LNCaP clone FGC (cell line): ENCODE data around the gene NELL1.

ENCODE experiments used
- DNase-seq: peaks from one replicate; pipeline ENCODE4 v3.0.0-alpha.2; 2011; ENCODE audit warnings: low read depth
- H3K4me3 ChIP-seq: 2 replicates; pipeline ENCODE4 v1.5.1; 2011; ENCODE audit warnings: mild to moderate bottlenecking, low read depth, low read length, control low read depth
- TF ChIP-seq, protein P1 (sequence below): IDR thresholded peaks from 2 replicates; pipeline ENCODE4 v1.5.1; 2012; ENCODE audit warnings: mild to moderate bottlenecking; ENCODE audit not compliant: control insufficient read depth, insufficient read depth; ENCODE audit errors: extremely low read depth

NELL1 gene

DNA sequence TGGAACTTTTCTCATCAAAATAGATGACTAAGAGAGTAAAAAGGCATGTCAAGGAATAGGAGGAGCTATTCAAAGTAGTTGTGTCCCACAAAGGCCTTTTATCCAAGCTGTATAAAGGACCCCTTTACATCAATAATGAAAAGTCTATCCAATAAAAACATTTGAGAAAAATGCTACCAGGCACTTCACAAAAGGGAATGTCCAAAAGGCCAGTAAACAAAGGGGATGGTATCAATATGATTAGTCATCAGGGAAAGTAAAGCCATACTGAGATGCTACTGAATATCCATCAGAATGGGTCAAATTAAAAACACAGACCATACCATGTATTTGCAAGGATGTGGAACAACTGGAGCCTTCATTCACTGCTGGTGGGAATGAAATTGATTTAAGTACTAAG is 224.9 kb downstream of the NELL1 start:
- no peak overlapping the region for H3K4me3 ChIP-seq
- no peak for DNase-seq
- TF ChIP-seq, protein P1, sequence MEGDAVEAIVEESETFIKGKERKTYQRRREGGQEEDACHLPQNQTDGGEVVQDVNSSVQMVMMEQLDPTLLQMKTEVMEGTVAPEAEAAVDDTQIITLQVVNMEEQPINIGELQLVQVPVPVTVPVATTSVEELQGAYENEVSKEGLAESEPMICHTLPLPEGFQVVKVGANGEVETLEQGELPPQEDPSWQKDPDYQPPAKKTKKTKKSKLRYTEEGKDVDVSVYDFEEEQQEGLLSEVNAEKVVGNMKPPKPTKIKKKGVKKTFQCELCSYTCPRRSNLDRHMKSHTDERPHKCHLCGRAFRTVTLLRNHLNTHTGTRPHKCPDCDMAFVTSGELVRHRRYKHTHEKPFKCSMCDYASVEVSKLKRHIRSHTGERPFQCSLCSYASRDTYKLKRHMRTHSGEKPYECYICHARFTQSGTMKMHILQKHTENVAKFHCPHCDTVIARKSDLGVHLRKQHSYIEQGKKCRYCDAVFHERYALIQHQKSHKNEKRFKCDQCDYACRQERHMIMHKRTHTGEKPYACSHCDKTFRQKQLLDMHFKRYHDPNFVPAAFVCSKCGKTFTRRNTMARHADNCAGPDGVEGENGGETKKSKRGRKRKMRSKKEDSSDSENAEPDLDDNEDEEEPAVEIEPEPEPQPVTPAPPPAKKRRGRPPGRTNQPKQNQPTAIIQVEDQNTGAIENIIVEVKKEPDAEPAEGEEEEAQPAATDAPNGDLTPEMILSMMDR = no peak

DNA sequence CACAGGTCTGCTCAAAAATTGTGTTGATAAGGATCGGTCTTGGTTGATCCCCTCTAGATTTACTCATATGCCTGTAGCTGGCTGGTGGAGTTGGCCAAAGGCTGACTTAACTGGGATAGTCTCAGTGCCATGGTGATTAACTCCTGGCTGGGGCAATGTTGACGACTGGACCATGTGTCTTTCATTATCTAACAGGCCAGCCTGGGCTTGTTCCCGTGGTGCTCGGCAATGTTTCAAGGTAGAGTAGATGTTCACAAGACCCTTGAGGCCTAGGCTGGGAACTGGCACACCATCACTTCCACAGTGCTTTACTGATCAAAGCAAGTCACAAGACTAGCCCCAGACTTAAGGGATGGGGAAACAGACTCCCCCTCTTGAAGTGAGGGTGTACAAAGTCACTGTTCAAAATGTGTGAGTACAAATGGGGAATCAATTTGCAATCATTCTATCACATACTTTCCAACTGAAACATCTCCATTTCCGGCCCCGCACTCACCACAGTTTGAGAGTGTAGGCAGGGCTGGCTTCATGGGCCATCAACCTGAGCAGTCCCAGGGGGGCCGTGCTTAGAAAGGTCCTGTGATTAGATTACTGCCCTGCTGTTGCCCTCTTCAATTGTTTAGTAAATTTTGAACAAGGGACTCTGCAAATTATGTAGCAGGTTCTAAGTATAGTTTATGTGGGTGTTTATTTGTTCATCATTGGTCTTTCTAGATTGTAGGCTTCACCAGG is 240.8 kb downstream of the NELL1 start:
- DNase-seq = no peak
- no peak overlapping the region for H3K4me3 ChIP-seq
- TF ChIP-seq, protein P1 = no peak

DNA sequence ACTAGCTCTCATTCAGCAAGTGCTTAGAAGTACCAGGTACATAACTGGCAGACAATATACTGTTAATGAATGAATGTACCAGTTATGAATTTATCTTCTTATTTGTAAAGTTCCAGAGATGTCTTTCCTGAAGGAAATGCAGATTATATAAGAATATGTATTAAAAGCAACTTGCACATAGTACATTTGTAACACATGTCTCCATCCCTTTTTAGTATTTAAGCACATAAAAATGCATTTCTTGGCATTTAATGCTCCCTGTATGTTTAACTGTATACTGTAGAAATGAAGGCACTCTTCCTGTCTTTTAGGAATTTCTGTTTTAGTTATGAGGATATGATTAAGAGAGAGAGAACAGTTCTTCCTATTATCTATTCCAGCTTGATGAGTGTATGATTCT is 241.3 kb downstream of the NELL1 start:
- no peak overlapping the region for H3K4me3 ChIP-seq
- TF ChIP-seq, protein P1 = no peak
- no peak for DNase-seq

DNA sequence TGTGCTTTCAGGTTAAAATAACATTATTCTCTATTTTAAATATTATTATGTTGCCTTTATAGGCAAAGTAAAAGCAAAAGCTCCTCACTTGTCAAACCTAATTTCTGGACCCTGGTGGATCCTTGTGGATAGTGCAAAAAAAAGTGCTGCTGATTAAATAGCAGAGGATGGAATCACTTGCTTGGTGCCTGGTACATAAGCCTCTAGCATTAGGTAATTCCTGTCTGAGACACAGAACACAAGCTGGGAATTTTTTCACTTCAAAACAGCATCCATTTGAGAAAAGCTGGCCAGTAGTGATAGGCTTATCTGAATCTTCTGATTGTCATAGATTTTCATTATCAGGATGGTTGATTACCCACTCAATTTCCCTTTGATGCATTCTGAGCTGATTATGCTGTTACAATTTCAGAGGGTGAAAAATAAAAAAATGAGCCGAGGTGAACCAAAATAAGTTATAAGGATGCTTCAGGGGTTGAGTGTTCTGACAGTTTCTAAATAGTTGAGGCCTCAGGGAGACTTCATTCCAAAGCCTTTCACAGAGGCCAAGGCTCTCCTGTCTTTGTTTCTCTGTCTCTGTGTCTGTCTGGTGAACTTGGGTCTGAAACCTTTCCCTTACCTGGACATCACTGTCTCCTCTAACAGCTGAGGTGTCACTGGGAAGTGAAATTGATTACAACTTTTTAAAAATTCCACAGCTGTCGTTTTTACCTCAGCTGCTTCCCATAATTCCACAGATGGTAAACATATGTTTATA is 242.9 kb downstream of the NELL1 start:
- TF ChIP-seq, protein P1 = no peak
- no peak overlapping the region for H3K4me3 ChIP-seq
- DNase-seq = no peak

DNA sequence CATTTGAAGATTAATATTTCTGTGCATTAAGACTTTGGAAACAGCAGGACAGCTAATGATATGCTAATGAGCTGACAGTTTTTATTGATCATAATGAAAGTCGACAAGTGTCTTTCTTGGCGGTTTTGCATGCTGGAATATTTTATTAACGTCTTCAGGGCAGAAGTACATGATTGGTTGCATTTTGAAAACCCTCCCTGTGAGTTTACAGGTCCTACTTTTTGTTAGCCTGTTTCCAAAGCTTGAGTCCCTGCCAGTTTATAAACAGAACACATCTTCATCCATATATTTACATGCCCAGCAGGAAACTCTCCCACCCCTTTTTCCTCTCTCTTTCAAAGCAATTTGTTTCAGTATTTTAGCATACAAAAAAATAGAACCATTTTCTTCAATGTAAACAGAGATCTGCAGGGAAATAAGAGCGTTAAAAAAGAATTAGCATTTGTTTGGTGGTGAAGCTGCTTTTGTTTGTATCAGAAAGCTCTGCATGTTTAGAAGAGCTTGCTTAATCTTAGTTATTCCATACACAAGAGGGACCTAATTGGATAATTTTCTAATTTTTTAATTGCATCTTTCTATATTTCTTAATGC is 243.6 kb downstream of the NELL1 start:
- DNase-seq = no peak
- TF ChIP-seq, protein P1 = no peak
- H3K4me3 ChIP-seq = no peak overlapping the region

DNA sequence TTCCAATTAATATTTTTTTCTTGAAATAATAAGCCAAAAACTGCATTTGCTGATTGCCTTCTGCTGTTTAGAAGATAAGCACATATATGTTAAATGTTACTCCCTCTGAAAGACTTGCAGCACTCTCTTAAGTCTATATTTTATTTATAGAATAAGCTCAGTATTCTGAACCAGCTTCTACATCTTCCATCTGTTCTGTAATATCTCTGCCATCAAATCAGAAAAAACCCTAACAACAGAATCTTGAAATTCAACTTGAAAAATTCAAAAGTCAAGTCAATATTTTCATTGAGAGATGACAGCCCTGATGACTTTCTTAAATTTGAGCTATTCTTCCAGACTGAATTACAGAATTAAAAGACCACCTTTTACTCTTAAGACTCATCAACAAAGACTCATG is 247.9 kb downstream of the NELL1 start:
- no peak overlapping the region for H3K4me3 ChIP-seq
- DNase-seq = no peak
- TF ChIP-seq, protein P1 = no peak
